Caco-2 (cell line): ENCODE results near the gene CHAF1A. TPM values are rescaled to one million over a fixed set of nuclear protein-coding genes. Genes with fewer than 3 reads are reported as not detected.
A peak's percentile ranks its signal among the peaks of the same experiment; 100 is the strongest.

Source experiments
- BruUV-seq: library from RNA; stranded (reverse); fragments of 400-500 nt; replicated peaks from 2 replicates; lab custom pipeline; 2021; lab: Mats Ljungman, UMichigan
- CTCF ChIA-PET: fragments of 300-600 bp; sonication (Branson Sonifier 250); formaldehyde crosslinking; loops from one replicate; lab custom pipeline; 2022; ENCODE audit warnings: antibody characterized with exemption; lab: Charles Lee
- POLR2A ChIA-PET: fragments of 300-600 bp; sonication (Branson Sonifier 250); formaldehyde crosslinking; loops from one replicate; lab custom pipeline; 2022; ENCODE audit warnings: antibody characterized with exemption; lab: Charles Lee
- DNase-seq, 2 experiments: peaks; one replicate each; pipeline versions ENCODE4 v3.0.0 to v3.0.0-alpha.2; 2020 to 2022
- H3K27me3 ChIP-seq: replicated peaks from 2 replicates; pipeline ENCODE4 v1.6.0; 2011; ENCODE audit warnings: low read length; ENCODE audit not compliant: control insufficient read depth, insufficient read depth
- H3K36me3 ChIP-seq: 2 replicates; pipeline ENCODE4 v1.5.1; 2011; ENCODE audit warnings: low read length; ENCODE audit not compliant: control insufficient read depth, insufficient read depth
- H3K4me1 ChIP-seq: fragments of 250-450 bp; sonication (Bioruptor Pico); 2 replicates; pipeline ENCODE4 v1.5.1; 2020; ENCODE audit warnings: mild to moderate bottlenecking
- H3K4me3 ChIP-seq: 2 replicates; pipeline ENCODE4 v1.5.1; 2011; ENCODE audit warnings: low read depth, mild to moderate bottlenecking, control low read depth, low read length
- H3K9me3 ChIP-seq: fragments of 250-450 bp; sonication (Bioruptor Pico); 2 replicates; pipeline ENCODE4 v1.5.1; 2020; ENCODE audit warnings: mild to moderate bottlenecking, moderate library complexity
- H3K27ac Mint-ChIP-seq: one replicate; pipeline ENCODE4 v1.8.0; 2022; ENCODE audit warnings: mixed read lengths; ENCODE audit not compliant: unreplicated experiment
- H3K27me3 Mint-ChIP-seq: one replicate; pipeline ENCODE4 v1.8.0; 2022; ENCODE audit warnings: mixed read lengths; ENCODE audit not compliant: insufficient read depth, unreplicated experiment
- H3K36me3 Mint-ChIP-seq: one replicate; pipeline ENCODE4 v1.8.0; 2022; ENCODE audit warnings: mild to moderate bottlenecking, mixed read lengths; ENCODE audit not compliant: insufficient read depth, unreplicated experiment
- H3K4me1 Mint-ChIP-seq: one replicate; pipeline ENCODE4 v1.8.0; 2022; ENCODE audit warnings: low read depth, mixed read lengths; ENCODE audit not compliant: unreplicated experiment
- H3K4me3 Mint-ChIP-seq: one replicate; pipeline ENCODE4 v1.8.0; 2022; ENCODE audit warnings: mild to moderate bottlenecking, moderate library complexity, mixed read lengths; ENCODE audit not compliant: unreplicated experiment
- H3K9me3 Mint-ChIP-seq: one replicate; pipeline ENCODE4 v1.8.0; 2022; ENCODE audit warnings: mixed read lengths; ENCODE audit not compliant: unreplicated experiment
- CTCF ChIP-seq, 2 experiments: fragments of 200-600 bp in 1 of 2; IDR thresholded peaks; 1 replicate in 1 of 2; 2 replicates in 1 of 2; pipeline versions ENCODE4 v1.5.1 to v1.8.0; 2011 to 2022; ENCODE audit warnings: antibody characterized with exemption in 1 of 2, control low read depth in 1 of 2, inconsistent platforms in 1 of 2, low read depth in 1 of 2, low read length in 1 of 2, mild to moderate bottlenecking in 1 of 2, moderate library complexity in 1 of 2; ENCODE audit not compliant: insufficient read depth in 1 of 2, severe bottlenecking in 1 of 2, unreplicated experiment in 1 of 2
- intact Hi-C: fragments of 100-400 bp; cut with micrococcal nuclease; formaldehyde crosslinking; loops from one replicate; pipeline ENCODE4 v1.10.0; 2022; ENCODE audit not compliant: unreplicated experiment
- total RNA-seq: library from RNA; stranded (reverse); gene quantifications from 2 replicates; pipeline ENCODE4 v1.2.3, GENCODE V29; 2022

Gene CHAF1A
- total RNA-seq, 1 experiment from 2014 or later: 63.1 TPM

- Mint-ChIP-seq H3K27me3 (no peaks in the 10 kb centered on the region), H3K4me1 (no peaks in the 10 kb centered on the region), H3K36me3 (peaks cover 88% of the 10 kb centered on the region), H3K4me3 (no peak overlapping the region), H3K27ac (peak overlapping the region; percentile 66), H3K9me3 (no peaks in the 10 kb centered on the region)
- Histone ChIP-seq H3K9me3 (no peaks in the 10 kb centered on the region), H3K36me3 (peaks cover 4% of the 10 kb centered on the region), H3K27me3 (no peaks in the 10 kb centered on the region), H3K4me3 (no peak overlapping the region), H3K4me1 (no peaks in the 10 kb centered on the region)
- DNase-seq: no peak
- intact Hi-C loops: no loop called here
- ChIA-PET CTCF (no interaction called here), POLR2A (no interaction called here)
- no peak for TF ChIP-seq CTCF (IDR thresholded peaks at IDR 0.05; ENCODE audit: insufficient read depth in 1 of 2, low read depth in 1 of 2, low read length in 1 of 2, severe bottlenecking in 1 of 2, unreplicated experiment in 1 of 2)
- BruUV-seq: no TSS peak
These were observed 35.6 kb upstream of the CHAF1A start for GRCh38 chr19:4366666-4367335.

GRCh38 chr19:4367336-4367723, 35.1 kb upstream of the CHAF1A start:
- intact Hi-C loops: no loop called here
- no peak overlapping the region for H3K4me3 Mint-ChIP-seq
- CTCF ChIA-PET: no interaction called here
- DNase-seq: no peak
- H3K27me3 Mint-ChIP-seq: no peaks in the 10 kb centered on the region
- no peak overlapping the region for H3K4me3 ChIP-seq
- peaks cover 2% of the 10 kb centered on the region for H3K36me3 ChIP-seq
- no peaks in the 10 kb centered on the region for H3K9me3 Mint-ChIP-seq
- no peak for TF ChIP-seq CTCF (IDR thresholded peaks at IDR 0.05; ENCODE audit: insufficient read depth in 1 of 2, low read depth in 1 of 2, low read length in 1 of 2, severe bottlenecking in 1 of 2, unreplicated experiment in 1 of 2)
- H3K36me3 Mint-ChIP-seq: peaks cover 83% of the 10 kb centered on the region
- no peaks in the 10 kb centered on the region for H3K9me3 ChIP-seq
- H3K27ac Mint-ChIP-seq: peak overlapping the region; percentile 66
- POLR2A ChIA-PET: no interaction called here
- BruUV-seq: no TSS peak
- H3K4me1 ChIP-seq: no peaks in the 10 kb centered on the region
- no peaks in the 10 kb centered on the region for H3K4me1 Mint-ChIP-seq
- no peaks in the 10 kb centered on the region for H3K27me3 ChIP-seq

- H3K4me1 Mint-ChIP-seq: no peaks in the 10 kb centered on the region
- no peak overlapping the region for H3K4me3 Mint-ChIP-seq
- Histone ChIP-seq H3K4me3 (no peak overlapping the region), H3K27me3 (no peaks in the 10 kb centered on the region), H3K4me1 (no peaks in the 10 kb centered on the region), H3K9me3 (no peaks in the 10 kb centered on the region), H3K36me3 (peaks cover 2% of the 10 kb centered on the region)
- intact Hi-C loops: no loop called here
- H3K27me3 Mint-ChIP-seq: no peaks in the 10 kb centered on the region
- TF ChIP-seq CTCF (IDR thresholded peaks at IDR 0.05; ENCODE audit: insufficient read depth in 1 of 2, low read depth in 1 of 2, low read length in 1 of 2, severe bottlenecking in 1 of 2, unreplicated experiment in 1 of 2): no peak
- no peak for DNase-seq
- no TSS peak for BruUV-seq
- POLR2A ChIA-PET: no interaction called here
- H3K9me3 Mint-ChIP-seq: no peaks in the 10 kb centered on the region
- H3K36me3 Mint-ChIP-seq: peaks cover 83% of the 10 kb centered on the region
- CTCF ChIA-PET: no interaction called here
- H3K27ac Mint-ChIP-seq: peak overlapping the region; percentile 66
These were observed 34.7 kb upstream of the CHAF1A start for GRCh38 chr19:4367781-4368127.
